Activated CD8-positive, alpha-beta memory T cell treated with anti-CD3 and anti-CD28 coated beads, Interleukin-2, amount 50 U/mL, for 4 hours (primary cell): ENCODE results near the gene ABCC5.
"Not testable (repeated sequence)": the region's sequence is repeated elsewhere in the genome, so short reads cannot be mapped to it uniquely, and the experiment has no call there.

Source experiments
- DNase-seq: peaks from one replicate; pipeline ENCODE4 v3.0.0-alpha.2; 2020

ABCC5 gene

DNA sequence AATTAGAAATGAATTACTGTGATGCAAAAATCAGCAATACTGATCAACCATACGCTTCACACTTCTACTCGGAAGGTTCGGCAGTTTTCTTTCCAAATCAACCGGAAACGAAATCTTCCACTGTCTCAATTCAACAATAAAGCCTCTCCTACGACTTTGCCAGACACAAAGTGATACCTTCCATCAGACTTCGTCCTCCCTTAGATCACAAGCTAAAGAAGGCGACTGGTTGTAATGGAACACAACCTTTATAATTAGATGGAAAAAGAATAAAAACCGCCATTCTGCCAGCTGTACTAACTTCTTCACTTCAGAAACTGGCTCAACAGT lies 133.6 kb downstream of the ABCC5 start:
- DNase-seq = no peak

DNA sequence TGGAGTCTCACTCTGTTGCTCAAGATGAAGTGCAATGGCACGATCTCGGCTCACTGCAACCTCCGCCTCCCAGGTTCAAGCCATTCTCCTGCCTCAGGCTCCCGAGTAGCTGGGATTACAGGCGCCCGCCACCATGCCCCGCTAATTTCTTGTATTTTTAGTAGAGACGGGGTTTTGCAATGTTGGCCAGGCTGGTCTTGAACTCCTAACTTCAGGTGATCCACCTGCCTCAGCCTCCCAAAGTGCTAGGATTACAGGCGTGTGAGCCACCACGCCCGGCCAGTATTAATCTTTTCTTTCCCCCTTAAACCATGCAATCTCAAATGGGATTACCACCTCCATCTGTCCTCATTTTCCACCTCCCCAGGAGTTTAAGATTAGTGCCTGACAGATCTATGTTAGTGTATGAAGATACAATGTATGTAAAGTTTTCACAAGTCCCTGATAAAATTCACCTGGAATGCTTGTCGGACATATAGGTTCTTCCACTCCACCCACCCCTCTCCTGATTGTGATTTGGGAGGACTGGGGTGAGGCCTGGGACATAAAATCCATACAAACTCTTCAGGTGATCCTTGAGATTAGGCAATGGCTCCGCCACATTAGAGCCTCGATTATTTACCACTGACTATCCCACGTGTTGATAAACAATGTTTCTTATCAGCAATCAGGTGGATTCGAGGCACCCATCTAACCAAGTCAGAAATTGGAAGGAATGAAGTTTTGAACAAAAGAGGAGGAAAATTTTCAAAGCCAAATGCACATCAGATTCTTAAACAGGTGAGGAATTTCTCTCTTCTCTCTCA lies 134.2 kb downstream of the ABCC5 start:
- no peak for DNase-seq

DNA sequence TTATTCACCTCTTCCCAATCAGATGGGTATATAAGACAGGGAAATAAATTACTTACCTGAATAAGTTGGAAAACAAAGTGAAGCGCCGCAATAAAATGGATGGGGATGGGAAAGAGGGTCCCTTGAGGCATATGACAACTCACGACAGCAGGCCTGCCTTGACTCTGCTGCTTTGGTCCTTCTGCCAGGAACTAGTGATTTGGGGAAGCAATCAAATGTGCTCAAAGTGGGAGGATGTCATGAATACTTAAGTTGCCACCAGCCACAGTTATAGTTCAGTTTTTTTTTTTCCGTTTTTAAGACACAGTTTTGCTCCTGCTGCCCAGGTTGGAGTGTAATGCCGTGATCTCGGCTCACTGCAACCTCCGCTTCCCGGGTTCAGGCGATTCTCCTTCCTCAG lies 137.6 kb downstream of the ABCC5 start:
- DNase-seq = no peak

DNA sequence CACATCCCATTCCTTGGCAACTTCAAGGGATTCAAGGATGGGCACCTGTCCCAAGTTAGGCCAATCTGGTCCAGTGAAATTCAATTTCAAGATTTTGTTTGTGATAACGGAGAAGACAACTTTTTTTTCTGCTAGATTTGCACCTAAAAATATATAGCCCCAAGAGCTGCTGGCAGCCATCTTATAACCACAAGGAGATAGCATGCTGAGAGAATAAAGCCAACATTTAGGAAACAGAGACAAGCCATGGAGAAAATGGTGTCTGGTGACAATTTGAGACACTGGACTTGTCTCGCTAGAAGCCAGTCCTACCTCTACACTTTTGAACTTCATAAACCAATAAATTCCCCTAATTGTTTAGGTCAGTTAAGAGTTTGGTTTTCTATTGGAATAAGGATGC lies 138.4 kb downstream of the ABCC5 start:
- no peak for DNase-seq

DNA sequence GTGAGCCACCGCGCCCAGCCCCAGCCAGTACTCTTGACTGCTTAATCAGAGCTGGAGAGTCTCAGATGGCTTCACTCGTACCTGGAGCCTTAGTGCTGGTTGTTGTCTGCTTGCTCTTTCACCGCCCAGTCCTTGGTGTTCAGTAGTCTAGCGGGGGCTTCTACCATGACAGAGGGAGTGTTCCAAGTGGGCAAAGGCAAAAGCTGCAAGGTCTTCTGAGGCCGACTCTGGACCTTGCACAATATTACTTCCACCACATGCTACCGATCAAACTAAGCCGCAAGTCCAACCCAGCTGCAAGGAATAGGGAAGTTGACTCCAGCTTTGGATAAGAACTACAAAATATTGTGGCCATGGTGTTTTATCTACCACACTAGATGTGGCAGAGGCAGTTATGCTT lies 139.6 kb downstream of the ABCC5 start:
- DNase-seq = no peak

DNA sequence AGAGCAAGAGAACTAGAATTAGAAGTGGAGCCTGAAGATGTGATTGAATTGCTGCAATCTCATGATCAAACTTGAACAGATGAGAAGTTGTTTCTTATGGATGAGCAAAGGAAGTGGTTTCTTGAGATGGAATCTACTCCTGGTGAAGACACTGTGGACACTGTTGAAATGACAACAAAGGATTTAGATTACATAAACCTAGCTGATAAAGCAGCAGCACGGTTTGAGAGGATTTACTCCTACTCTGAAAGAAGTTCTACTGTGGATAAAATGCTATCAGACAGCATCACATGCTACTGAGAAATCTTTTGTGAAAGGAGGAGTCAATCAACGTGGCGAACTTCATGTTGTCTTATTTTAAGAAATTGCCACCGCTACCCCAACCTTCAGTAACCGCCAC lies 140.5 kb downstream of the ABCC5 start:
- DNase-seq = not testable (repeated sequence)

DNA sequence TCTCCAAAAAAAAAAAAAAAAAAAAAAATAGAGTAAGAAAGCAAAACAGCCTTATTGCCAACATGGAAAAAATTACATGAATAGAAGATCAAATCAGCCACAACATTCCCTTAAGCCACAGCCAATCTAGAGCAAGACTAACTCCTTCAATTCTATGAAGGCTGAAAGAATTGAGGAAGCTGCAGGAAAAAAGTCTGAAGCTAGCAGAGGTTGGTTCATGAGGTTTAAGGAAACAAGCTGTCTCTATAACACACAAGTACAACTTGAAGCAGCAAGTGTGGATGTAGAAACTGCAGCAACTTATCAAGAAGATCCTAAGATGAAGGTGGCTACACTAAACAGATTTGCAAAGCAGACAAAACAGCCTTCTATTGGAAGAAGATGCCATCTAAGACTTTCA lies 142.3 kb downstream of the ABCC5 start:
- DNase-seq = no peak

DNA sequence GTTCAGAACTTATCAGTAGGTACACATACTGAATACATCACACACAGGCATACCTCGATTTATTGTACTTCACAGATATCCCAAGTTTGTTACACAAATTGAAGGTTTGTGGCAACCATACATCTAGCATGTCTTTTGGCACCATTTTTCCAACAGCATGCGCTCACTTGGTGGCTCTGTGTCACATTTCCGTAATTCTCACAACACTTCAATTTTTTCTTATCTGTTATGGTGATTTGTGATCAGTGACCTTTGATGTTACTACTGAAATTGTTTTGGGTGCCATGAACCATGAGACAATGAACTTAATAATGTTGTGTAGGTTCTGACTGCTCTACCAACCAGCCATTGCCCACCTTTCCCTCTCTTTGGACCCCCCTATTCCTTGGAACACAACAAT lies 143.8 kb downstream of the ABCC5 start:
- DNase-seq = no peak

DNA sequence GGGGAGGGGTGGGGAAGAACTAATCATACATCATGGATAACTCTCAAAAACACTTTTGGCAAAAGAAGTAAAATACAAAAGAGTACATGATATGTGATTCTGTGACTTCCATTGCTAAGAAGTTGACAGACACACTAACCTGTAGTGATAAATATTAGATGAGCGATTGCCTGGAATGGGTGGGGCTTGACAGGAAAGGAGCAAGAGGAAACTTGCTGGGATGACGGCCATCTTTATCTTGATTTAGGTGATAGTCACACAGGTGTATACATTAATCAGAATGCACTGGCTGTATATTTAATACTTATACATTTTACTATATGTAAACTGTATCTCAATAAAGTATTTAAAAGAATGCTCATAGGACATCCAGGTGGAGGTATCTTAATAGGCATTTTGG lies 146.1 kb downstream of the ABCC5 start:
- no peak for DNase-seq

DNA sequence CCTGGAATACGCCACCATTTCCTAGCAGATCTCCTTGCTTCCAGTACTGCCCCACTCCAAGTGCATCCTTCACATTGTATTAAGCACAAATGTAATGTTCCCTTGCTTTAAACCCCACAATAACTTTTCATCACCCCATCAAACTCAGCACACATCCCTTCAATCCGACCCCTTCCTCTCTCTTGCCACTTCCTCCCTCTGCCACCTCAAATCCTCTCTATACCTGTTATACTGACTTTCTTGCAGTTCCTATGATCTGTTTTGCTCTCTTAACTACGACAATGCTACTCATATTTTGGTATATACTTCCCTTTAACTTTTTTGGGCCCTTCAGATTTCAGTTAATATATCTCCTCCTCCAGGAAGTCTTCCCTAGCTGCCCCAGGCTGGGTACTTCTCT lies 147.1 kb downstream of the ABCC5 start:
- no peak for DNase-seq
